Choroid plexus epithelial cell (primary cell): ENCODE data around the gene KRTAP9-2.
"Not testable (repeated sequence)": the region's sequence is repeated elsewhere in the genome, so short reads cannot be mapped to it uniquely, and the experiment has no call there.

Experiments
- DNase-seq: peaks from one replicate; pipeline ENCODE4 v3.0.0-alpha.2; 2010; ENCODE audit warnings: low read depth
- H3K4me3 ChIP-seq: 2 replicates; pipeline ENCODE4 v1.5.1; 2011; ENCODE audit warnings: low read depth, mild to moderate bottlenecking, control low read depth, low read length, moderate library complexity
- CTCF ChIP-seq: conservative IDR thresholded peaks from 2 replicates; pipeline ENCODE4 v1.5.1; 2011; ENCODE audit warnings: low read depth, mild to moderate bottlenecking, control low read depth, inconsistent platforms, low read length, moderate library complexity

Gene KRTAP9-2

GRCh38 chr17:41186872-41187271 lies 39.6 kb upstream of the KRTAP9-2 start:
- no peak for TF ChIP-seq CTCF
- no peak overlapping the region for H3K4me3 ChIP-seq
- DNase-seq, result no peak

GRCh38 chr17:41189837-41190318 lies 36.6 kb upstream of the KRTAP9-2 start, which contains the start of gene KRTAP9-1:
Gene KRTAP9-1 (plus strand): TSS chr17:41189887. CDS start chr17:41189887, 0 bp downstream.
- H3K4me3 ChIP-seq, result not testable (repeated sequence)

GRCh38 chr17:41190328-41190727 lies 36.1 kb upstream of the KRTAP9-2 start:
- H3K4me3 ChIP-seq, result no peak overlapping the region
- TF ChIP-seq CTCF, result no peak
- DNase-seq, result no peak

More at GRCh38 chr17:41189837-41190318, 36.6 kb upstream of the KRTAP9-2 start, which contains the start of gene KRTAP9-1:
- not testable (repeated sequence) for DNase-seq

- no peak overlapping the region for H3K4me3 ChIP-seq
- no peak for TF ChIP-seq CTCF
- no peak for DNase-seq
Measured at GRCh38 chr17:41196068-41196467, 30.4 kb upstream of the KRTAP9-2 start.

- H3K4me3 ChIP-seq, result no peak overlapping the region
- TF ChIP-seq CTCF, result no peak
- DNase-seq, result no peak
Measured at GRCh38 chr17:41199421-41200078, 26.9 kb upstream of the KRTAP9-2 start.

GRCh38 chr17:41211845-41212466 lies 14.5 kb upstream of the KRTAP9-2 start:
- no peak for TF ChIP-seq CTCF
- H3K4me3 ChIP-seq, result no peak overlapping the region
- peak; percentile 8 for DNase-seq

- DNase-seq, result no peak
- no peak for TF ChIP-seq CTCF
- no peak overlapping the region for H3K4me3 ChIP-seq
Measured at GRCh38 chr17:41212524-41213169, 13.8 kb upstream of the KRTAP9-2 start.
